Type B pancreatic cell (in vitro differentiated cells): ENCODE measurements around the gene TAF4B. TPM values are rescaled to one million over a fixed set of nuclear protein-coding genes. Genes with fewer than 3 reads are reported as not detected.
A peak's percentile ranks its signal among the peaks of the same experiment; 100 is the strongest.

Experiments used
- DNase-seq: peaks from one replicate; pipeline ENCODE4 v3.0.0; 2021; ENCODE audit warnings: mixed read lengths; ENCODE audit not compliant: unreplicated experiment; ENCODE audit errors: extremely low spot score
- H3K27ac Mint-ChIP-seq: 2 replicates; pipeline ENCODE4 v1.8.0; 2021; ENCODE audit warnings: mild to moderate bottlenecking, mixed read lengths
- H3K27me3 Mint-ChIP-seq: 2 replicates; pipeline ENCODE4 v1.8.0; 2021; ENCODE audit warnings: mixed read lengths
- H3K36me3 Mint-ChIP-seq: 2 replicates; pipeline ENCODE4 v1.8.0; 2021; ENCODE audit warnings: mixed read lengths
- H3K4me1 Mint-ChIP-seq: one replicate; pipeline ENCODE4 v1.8.0; 2021; ENCODE audit warnings: mixed read lengths; ENCODE audit not compliant: unreplicated experiment
- H3K4me3 Mint-ChIP-seq: 2 replicates; pipeline ENCODE4 v1.8.0; 2021; ENCODE audit warnings: mild to moderate bottlenecking, mixed read lengths
- H3K9me3 Mint-ChIP-seq: 2 replicates; pipeline ENCODE4 v1.8.0; 2021; ENCODE audit warnings: mixed read lengths
- total RNA-seq: library from RNA; stranded (reverse); gene quantifications from 2 replicates; pipeline ENCODE4 v1.2.1, GENCODE V29; 2021; ENCODE audit warnings: low replicate concordance
- TF ChIP-seq, protein P1 (sequence below): fragments of 200-600 bp; sonication (generic); conservative IDR thresholded peaks from 2 replicates; pipeline ENCODE4 v1.5.0; 2021; ENCODE audit warnings: antibody characterized with exemption, mild to moderate bottlenecking

The TAF4B gene
- total RNA-seq, 1 donor from 2014 or later, result 5.1 TPM

DNA sequence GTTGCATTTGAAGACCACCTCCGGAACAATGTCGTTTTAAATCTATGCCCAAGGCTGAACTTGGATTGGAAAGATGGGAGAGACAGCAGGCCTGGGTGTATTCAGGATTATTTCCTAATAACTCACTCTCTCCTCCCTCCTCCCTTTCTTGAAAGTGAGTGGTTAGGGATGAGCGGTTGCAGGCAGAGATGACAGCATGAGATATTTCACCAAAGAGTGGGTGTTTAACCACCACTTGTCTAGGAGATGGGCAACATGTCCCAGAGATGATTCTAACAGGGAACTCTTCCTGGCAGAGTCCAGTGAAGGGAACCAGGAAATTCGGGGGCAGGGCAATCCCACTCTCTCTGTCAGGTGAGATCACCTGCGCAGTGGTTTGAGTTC is 198.9 kb downstream of the TAF4B start:
- Mint-ChIP-seq H3K27ac (no peak overlapping the region), H3K27me3 (no peaks in the 10 kb centered on the region), H3K9me3 (no peaks in the 10 kb centered on the region), H3K4me3 (no peak overlapping the region), H3K36me3 (no peaks in the 10 kb centered on the region), H3K4me1 (peaks cover 9% of the 10 kb centered on the region)
- TF ChIP-seq, protein P1, sequence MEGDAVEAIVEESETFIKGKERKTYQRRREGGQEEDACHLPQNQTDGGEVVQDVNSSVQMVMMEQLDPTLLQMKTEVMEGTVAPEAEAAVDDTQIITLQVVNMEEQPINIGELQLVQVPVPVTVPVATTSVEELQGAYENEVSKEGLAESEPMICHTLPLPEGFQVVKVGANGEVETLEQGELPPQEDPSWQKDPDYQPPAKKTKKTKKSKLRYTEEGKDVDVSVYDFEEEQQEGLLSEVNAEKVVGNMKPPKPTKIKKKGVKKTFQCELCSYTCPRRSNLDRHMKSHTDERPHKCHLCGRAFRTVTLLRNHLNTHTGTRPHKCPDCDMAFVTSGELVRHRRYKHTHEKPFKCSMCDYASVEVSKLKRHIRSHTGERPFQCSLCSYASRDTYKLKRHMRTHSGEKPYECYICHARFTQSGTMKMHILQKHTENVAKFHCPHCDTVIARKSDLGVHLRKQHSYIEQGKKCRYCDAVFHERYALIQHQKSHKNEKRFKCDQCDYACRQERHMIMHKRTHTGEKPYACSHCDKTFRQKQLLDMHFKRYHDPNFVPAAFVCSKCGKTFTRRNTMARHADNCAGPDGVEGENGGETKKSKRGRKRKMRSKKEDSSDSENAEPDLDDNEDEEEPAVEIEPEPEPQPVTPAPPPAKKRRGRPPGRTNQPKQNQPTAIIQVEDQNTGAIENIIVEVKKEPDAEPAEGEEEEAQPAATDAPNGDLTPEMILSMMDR, result no peak
- no peak for DNase-seq

DNA sequence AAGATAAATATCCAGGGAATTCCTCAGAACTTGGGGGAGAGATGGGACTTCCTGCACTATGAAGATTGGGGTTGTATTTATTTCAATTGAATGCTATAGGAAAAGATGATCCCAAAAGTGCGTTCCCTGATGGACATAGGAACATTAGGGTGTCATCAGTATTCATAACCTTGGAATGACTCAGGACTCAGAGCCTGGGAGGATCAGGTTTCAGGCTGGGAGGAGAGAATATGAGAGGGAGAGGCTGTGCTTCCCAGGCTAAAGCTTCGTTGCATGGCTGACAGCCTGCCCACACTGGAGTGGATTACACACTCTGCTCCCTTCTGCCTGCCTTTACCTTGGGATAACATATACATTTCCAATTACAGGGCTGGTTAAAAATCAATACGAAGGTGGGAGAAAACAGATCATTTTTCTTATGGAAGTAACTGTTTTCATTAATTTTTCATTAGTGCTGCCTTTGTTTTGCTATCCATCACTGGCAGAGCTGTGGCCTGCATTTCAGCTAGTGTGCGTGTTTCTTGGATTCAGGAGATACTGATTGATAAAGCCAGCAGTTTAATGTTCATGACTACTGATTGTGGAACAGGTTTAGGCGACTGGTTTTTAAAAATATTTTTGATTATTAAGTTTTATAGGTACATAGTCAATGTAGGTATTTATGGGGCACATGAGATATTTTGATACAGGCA is 203.4 kb downstream of the TAF4B start:
- DNase-seq, result no peak
- peaks cover 11% of the 10 kb centered on the region for H3K4me1 Mint-ChIP-seq
- H3K9me3 Mint-ChIP-seq, result peaks cover 3% of the 10 kb centered on the region
- TF ChIP-seq, protein P1, result no peak
- peak overlapping the region; percentile 50 for H3K27ac Mint-ChIP-seq
- H3K36me3 Mint-ChIP-seq, result no peaks in the 10 kb centered on the region
- no peaks in the 10 kb centered on the region for H3K27me3 Mint-ChIP-seq
- peak overlapping the region; percentile 32 for H3K4me3 Mint-ChIP-seq

DNA sequence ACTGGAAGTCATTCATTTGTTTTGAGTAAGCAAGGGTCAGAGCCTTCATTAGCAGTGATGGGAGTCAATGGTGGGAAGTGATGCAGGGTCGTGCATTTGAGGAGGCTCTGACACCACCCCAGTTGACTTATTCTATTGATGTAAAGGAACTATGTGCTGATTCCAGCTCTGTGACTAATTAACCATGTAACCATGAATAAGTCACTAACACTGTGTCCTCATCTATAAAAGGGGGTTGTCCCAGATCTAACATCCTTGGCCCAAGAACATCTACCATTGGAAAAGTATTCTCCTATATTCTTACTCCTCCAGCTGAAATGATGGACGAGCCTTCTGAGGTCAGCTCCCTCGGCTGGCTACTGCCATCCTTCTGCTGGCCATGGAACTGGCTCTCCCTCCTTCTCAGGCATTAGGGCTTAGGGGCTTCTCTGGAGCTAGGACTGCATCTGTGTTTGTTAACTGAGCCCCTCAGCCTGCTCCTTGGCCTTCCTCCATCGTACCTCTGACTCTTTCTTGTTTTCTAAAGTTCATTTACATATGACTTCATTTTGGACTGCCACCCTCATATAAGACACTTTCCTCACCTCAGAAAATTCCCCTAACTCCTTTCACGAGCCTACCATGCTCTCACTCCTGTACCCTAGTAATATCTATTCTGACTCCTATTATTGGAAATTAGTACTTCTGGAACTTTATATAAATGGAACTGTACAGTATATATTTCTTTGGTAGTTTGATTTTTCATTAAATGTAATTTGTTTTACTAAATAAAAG is 206.6 kb downstream of the TAF4B start:
- Mint-ChIP-seq H3K36me3 (no peaks in the 10 kb centered on the region), H3K27ac (no peak overlapping the region), H3K27me3 (no peaks in the 10 kb centered on the region), H3K4me3 (no peak overlapping the region), H3K4me1 (peaks cover 30% of the 10 kb centered on the region), H3K9me3 (peaks cover 8% of the 10 kb centered on the region)
- DNase-seq, result no peak
- TF ChIP-seq, protein P1, result no peak

DNA sequence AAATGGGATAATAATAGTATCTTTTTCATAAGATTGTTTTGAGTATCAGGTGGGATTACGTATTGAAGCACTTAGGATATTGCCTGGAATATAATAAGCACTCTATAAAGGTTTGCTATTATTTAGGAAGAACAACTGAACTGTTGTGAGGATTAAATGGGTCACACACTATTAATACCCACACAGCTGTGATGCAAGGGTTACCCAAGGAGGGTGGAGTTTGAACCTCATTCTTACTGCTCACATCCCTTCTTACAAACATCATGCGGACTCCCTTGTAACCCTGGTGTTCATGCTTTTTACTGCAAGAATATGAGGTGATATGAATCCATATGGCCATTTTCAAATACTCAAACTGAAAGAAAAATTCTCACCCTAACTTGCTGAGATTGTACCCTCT is 208.6 kb downstream of the TAF4B start:
- no peak for DNase-seq
- H3K27ac Mint-ChIP-seq, result no peak overlapping the region
- no peak overlapping the region for H3K4me3 Mint-ChIP-seq
- H3K9me3 Mint-ChIP-seq, result peaks cover 8% of the 10 kb centered on the region
- H3K27me3 Mint-ChIP-seq, result no peaks in the 10 kb centered on the region
- peaks cover 23% of the 10 kb centered on the region for H3K4me1 Mint-ChIP-seq
- TF ChIP-seq, protein P1, result no peak
- H3K36me3 Mint-ChIP-seq, result no peaks in the 10 kb centered on the region

DNA sequence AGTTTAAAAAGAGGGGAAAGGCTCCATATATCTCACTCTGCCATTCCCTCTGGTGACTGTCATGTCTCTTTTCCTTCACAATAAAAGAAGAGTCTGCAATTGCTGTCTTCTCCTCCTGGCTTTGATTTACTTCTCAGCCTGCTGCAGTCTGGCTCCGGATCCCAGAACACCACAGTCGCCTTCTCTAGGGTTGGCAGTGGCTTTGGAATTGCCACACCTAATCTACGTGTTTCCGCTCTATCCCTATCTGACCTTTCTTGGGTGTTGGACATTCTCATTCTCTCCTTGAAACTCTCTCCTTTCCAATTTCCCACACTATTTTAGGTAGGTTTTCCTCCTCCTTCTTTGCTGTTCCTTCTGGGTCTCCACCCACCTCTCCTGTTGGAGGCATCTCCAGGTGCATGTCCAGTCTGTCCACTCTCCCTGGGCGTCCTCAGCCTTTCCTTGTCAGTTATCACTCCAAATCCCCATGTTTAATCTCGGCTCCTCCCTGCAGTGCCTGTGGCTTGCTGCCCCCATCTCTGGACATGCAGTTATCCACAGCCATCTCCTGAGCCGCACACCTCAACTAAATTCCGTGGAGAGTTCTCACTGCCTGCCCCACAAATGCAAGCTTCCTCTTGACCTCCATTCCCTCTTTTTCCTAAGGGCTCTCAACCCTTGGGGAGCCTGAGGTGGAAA is 209.3 kb downstream of the TAF4B start:
- H3K4me1 Mint-ChIP-seq, result peaks cover 19% of the 10 kb centered on the region
- H3K27me3 Mint-ChIP-seq, result no peaks in the 10 kb centered on the region
- TF ChIP-seq, protein P1, result no peak
- H3K27ac Mint-ChIP-seq, result peak overlapping the region; percentile 1
- no peak for DNase-seq
- H3K36me3 Mint-ChIP-seq, result no peaks in the 10 kb centered on the region
- H3K9me3 Mint-ChIP-seq, result peaks cover 8% of the 10 kb centered on the region
- no peak overlapping the region for H3K4me3 Mint-ChIP-seq
